HG02763 (cell line): ENCODE results near the gene HPS1.

Experiments
- ATAC-seq: cut with Tn5 transposase; IDR thresholded peaks from one replicate; pipeline ENCODE4 v1.9.1; 2021; ENCODE audit warnings: mild to moderate bottlenecking, moderate library complexity; ENCODE audit not compliant: unreplicated experiment

HPS1 gene

DNA sequence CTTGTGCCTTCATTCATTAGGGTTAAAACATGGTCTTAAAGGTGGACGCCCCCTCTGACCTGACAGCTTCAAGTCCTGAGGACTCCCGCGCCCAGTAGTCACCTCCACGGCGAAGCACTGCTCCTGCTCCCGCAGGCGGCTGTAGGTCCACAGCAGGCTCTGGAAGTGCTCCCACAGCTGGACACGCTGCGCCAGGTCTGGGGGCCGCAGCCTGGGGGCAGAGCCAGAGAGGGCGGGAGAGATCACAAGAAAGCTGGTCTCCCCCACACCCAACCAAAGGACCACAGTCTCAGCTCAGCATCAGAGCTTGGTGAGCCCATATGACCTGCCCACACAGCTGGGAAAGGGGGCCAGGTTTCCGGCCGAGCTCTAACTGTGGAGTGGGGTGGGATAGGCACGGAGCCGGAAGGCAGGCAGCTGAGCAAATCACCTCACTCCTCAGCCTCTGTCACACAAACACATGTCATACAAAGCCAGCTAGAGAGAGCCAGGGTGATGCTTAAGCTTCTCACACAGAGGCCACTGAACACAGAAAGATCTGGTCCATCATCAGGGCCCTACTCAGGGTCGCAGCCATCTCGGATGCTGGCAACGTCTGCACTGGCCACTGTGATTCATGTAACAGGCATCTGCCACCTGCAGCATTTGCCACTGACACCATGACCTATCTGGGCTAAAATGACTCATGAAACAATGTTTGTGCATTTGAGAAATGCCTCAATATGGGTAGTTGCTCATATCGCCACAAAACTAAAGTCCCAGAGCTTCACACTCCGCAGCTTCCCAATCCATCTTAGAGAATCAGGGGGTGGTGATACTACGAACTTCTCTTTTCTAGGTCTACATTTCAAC lies 12.6 kb downstream of the HPS1 start:
- ATAC-seq, result no peak

- ATAC-seq, result no peak
Measured at GRCh38 chr10:98433371-98433770, 13.4 kb downstream of the HPS1 start.

GRCh38 chr10:98432330-98432729 lies 14.4 kb downstream of the HPS1 start:
- no peak for ATAC-seq

DNA sequence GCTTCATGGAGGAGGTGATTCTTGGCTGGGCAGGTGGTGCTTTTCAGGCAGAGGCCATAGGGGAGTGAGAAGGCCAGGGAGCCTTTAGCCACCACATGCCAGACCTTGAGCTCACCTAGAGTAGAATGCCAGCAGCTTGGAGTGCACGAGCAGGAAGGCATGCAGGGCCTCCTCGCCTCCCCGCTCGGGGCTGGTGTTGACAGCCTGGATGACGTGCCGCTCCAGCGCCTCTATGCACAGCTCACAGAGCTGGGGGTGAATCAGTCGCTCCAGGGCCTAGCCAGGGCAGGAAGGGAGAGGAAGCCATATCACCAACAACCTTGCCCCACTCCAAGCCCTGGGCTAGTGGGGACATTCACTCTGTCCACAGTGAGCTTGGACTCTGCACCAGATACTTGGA lies 15.7 kb downstream of the HPS1 start:
- ATAC-seq, result no peak

- no peak for ATAC-seq
Measured at GRCh38 chr10:98430427-98430826, 16.3 kb downstream of the HPS1 start.

DNA sequence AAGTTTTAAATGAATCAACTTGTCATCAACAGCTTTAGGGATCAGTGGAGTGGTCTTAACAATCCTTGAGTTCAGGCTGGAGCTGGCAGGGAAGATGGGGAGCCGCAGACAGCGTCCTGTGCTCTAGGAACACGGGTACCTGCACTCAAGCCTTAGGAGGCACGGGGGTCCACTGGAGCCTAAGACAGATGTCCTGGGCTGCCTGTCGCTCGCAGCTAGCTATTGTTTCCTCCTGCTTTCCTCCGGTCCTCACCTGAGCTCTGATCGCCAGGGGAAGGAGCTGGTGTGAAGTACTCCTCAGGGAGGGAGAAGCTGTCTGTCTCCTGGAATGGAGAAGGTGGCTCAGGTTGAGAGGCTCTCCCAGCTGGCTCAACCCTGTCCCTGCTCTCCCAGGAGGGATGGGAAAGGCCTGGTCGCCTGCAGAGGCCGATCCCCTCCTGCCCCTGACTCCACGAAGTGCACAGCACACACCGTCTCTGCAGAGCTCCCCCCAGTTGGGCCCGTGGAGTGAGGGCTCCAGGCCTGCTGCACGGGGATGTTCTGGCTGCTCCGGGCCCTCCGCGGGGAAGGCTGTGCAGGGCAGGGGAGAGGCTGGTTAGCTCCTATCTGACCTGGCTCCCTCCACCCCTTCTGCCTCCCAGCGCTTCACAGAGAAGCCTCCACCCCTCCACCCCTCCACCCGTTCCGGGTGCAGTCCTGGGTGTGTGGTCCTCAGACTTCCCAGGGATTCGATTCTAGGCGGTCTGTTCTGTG lies 17.2 kb downstream of the HPS1 start:
- ATAC-seq, result no peak

DNA sequence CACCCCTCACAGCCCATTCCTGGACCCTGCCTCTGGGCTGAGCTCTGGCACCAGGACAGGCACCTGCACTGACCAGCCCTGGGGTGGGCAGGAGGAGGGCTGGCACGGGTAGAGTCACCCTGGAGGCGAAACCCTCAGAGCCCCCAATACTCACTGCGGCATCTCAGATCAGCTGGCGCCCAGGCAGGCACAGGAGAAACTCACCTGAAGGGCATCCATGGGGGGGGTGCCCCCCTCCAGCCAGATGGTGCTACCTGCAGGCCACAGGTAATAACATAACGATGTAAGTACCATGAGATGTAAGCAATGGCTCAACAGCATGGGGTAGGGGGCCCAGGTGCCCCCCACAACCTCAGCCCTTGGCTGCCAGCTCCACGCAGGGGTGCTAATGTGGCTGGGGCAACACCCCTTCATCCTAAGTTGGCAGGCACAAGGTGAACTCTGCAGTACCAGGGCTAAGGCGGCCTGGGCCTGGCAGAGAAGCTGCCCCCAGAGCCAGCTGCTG lies 19.7 kb downstream of the HPS1 start:
- no peak for ATAC-seq

DNA sequence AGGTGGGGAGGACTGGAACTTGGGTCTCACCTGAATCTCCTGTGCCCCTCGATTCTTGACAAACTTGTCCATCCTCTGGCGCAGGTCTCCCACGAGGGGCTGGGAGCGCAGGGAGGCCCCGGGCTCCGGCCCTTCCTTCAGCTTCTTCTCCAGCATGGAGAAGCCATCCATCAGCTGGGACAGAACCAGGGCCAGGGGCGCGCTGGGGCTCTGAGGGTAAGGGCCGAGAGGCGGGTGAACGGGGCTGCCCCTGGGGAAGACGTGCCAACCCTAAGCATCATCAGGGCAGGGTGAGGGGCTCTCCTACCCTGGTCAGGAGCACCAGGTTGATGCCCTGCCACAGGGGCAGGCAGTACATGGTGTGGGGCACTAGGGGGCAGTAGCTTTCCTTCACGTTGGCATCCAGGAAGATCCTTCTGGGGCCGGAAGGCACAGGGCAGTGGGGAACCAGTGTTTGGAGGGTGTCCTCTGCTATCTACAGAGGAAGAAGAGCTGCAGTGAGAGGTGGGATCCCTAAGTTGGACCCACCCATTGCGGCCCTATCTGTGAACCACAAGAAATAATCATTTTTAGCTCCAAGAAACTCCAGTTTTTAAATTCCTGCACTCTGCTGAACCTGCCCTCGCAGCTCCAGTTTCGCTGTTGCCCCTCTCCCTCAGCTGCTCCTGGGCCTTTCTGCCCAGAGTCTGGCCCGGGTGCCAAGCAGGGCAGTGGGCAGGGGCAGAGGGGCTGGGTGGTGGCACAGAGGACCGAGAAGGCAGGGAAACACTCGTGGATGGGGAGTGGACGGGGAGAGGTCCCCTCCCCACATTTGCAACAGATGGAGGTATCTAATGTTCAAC lies 21.0 kb downstream of the HPS1 start:
- ATAC-seq, result no peak

DNA sequence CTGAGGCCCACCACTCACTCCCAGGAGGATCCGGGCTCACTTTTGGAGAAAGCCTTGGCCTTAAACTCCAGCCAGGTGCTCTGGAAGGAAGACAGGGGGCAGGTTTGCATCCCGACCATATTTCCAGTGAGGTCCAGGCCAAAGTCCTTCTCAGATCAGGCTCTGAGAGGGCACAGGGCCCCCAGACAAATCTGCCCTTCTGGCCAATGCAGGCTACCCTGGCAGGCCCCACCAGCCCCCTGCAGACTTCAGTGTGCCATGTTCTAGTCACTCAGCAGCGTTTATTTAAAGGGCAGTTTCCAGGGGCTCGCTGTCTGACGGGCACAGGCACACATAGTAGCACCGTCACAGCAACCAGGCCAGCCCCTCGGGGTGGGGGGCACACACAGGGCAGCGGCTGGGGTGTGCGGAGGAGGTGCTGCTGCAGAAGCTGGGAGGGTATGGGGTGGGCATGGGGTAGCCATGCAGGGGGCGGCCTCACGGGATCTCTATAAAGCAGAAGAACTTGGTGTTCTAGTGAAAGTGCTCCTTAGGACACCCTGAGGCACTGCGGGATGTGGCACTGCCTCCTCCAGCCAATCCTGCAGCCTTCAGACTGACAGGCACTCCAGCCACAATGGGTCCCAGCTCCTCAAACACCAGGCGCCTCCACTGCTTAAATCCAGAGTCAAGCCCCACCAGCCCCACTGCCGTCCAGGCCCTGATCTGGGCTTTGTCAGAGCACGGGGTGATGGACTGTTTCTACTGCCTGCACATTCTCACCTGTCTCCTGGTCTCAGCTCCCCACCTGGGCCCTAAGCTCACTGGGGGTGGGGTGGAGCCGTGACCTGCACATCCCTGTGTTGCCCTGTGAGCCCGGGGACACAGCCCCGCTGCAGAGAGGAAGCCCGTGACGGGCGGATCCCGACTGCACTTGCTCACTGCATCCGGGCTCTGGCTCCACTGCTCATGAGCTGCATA lies 22.2 kb downstream of the HPS1 start:
- no peak for ATAC-seq

GRCh38 chr10:98423691-98424120 lies 23.0 kb downstream of the HPS1 start:
- ATAC-seq, result no peak

DNA sequence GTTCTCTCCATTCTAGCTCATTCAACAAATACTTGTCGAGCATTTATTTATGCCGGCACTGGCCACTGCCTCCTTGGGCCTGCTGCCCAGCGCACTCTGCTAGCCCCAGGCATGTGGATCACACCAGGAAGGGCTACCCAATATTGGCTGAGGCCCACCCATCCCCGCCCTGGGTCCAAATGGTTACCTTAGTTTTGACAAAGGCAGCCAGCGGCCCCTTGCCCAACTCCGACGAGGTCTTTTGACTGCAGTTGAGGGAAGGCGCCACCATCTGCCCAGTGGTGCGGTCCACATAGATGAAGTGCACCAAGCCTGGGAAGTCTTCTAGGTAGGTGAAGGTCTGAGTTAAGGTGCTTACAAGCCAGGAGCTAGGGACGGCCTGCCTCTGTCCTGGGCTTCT lies 24.6 kb downstream of the HPS1 start:
- no peak for ATAC-seq

DNA sequence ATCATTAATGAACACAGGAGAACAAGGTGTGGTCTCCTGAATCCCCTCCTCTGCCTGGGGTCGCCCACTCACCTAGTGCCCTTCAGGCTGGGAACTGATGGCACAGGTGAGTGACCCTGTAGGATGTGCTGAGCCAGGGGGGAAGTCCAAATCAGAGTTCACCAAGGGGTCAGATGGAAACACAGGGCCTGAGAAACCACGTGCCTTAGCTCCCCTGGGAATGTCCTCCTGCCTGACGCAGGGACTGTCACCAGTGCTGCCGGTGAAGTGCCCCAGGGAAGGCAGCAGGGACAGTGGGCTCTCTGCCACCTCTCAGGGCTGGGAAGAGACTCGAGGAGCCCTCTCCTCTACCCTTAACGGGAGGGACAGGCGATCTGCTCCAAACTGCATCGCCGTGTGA lies 25.9 kb downstream of the HPS1 start:
- ATAC-seq, result no peak

DNA sequence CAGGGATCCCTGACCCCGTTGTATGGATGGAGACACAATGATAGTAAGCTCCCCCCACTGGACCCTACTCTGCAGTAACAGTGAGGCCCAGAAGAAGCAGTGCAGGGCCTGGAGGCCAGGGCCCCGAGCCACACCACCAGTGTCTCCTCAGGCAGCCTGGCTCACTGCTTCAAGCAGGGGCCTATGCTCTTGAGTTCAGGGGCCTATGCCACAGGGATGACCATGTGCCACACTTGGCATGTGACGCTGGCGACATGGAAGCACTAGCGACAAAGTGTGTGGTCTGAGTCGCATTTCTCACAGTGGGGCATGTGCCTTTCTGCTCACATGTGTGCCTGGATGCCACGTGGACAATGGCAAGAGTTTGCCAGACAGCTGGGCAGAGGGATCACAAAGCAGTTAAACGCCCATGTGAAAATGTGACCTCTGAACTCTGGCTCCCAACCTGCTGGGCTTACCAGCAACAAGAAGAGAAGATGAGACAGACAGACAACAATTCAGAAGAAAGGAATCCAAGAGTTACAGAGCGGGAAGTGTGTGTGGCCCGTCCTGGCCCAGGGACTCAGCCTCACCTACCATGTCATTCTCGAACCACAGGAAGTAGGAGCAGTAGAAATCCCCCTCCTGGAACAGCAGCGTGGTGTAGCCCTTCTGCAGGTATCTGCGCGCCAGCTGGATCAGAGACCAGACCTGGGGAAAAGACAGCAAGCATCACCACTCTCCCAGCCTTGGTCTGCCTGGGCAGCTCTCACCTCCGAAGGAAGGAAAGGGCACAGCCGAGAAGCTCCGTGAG lies 27.1 kb downstream of the HPS1 start:
- no peak for ATAC-seq

DNA sequence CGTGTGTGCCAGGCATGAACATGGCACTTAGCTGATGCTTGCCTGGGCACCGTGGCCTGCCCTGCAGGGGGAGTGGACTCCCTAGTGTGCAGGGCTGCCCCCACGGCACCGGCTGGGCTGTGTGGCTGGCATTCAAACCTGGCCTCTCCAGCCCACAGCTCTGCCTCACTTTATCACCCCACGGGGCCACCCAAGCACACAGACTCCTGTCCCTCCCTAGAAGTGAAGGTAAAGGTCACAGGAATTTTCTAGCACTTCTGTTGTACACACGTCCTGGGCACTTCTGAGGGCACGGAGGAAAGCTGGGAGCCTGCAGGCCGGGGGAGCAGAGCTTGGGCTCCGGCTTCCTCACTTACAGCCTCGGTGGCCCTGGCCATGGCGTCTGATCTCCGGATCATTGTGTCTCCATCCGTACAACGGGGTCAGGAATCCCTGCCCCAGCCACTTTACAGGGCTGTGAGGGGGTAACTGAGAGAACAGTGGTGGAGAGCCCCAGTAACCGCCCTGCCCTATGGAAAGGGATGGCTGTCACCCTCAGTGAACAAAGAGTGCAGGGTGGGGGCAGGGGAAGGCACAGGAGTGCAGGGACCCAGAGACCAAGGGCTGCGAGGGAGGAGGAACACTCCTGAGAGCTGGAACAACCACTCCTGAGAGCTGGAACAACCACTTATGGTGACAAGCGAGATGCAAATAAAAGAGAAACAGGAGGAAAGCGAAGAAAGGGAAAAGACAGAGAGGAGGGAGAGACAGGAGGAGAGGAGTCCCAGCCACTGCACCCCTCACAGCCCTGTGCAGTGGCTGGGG lies 27.9 kb downstream of the HPS1 start:
- ATAC-seq, result no peak

GRCh38 chr10:98417973-98418664 lies 28.6 kb downstream of the HPS1 start:
- no peak for ATAC-seq

- no peak for ATAC-seq
Measured at GRCh38 chr10:98417481-98417959, 29.2 kb downstream of the HPS1 start.

DNA sequence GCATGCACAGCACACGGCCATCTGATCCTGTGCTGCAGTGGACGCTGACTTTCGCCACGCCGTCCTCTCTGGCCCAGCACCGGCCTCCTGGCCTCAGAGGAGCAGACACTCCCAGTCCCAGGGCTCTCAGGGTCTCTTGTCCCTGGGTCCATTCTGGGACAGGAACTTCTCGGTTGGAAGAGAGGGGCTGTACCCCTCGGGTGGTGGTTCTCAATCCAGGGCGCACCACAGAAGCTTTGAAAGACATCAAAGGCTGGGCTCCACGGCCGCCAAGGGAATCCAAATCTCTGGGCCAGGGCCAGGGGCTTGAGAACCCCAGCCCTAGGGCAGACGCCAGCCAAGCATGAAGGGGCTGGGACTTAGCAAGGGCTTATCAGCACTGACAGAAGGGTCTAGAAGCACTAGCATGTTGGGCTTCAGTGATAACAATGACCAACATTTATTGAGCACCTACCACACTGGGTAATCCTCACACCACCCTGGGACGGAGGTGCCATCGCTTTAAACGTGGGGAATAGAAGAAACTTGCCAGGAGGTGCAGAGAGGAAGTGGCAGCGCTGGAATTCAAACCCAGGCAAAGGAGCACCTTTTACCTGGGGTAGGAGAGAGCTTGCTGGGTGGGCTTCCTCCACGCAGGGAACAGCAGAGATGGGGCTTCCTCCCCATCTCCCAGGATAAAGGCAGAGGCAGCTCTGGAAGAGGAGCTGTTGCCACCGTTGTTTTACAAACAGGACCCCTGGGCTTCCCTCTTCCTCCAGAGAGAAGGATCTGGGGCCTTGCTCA lies 29.9 kb downstream of the HPS1 start:
- ATAC-seq, result no peak
